ENCODE results near the gene DACH2. TPM values are rescaled to one million over a fixed set of nuclear protein-coding genes. Genes with fewer than 3 reads are reported as not detected.

The DACH2 gene
- total and polyA plus RNA-seq, 4 donors = 0.23 TPM; not detected in 3

DNA sequence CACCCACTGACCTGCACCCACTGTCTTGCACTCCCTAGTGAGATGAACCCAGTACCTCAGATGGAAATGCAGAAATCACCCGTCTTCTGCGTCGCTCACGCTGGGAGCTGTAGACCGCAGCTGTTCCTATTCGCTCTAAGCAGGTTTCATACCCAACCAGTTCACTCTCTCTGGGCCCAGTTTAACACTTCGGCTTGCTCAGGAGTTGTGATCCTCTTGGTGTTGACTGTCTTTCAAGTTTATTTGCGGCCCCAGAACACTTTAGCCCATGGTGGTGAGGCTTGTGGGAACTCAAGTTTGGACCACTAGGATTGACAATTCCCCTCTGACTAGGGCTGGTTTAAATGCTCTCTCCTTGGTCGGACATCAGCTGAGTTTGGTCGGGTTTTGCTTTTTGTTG, 147.0 kb downstream of the DACH2 start:
- no peak for DNase-seq (ENCODE audit: low spot score)

More for the DNA sequence above, 147.0 kb downstream of the DACH2 start:
- TF ChIP-seq EGR1 (IDR thresholded peaks at IDR 0.05; ENCODE audit: low read depth in 2 of 2) (no peak), YY1 (IDR thresholded peaks at IDR 0.05) (no peak), NR2F2 (IDR thresholded peaks at IDR 0.05) (no peak), TAF1 (conservative IDR thresholded peaks at IDR 0.05) (no peak), FOXA1 (IDR thresholded peaks at IDR 0.05) (no peak), HNF4G (IDR thresholded peaks at IDR 0.05) (no peak), FOXA2 (IDR thresholded peaks at IDR 0.05) (no peak), SP1 (IDR thresholded peaks at IDR 0.05) (no peak), RXRA (IDR thresholded peaks at IDR 0.05) (no peak), GABPA (IDR thresholded peaks at IDR 0.05 in 1 of 2, conservative IDR thresholded peaks at IDR 0.05 in 1 of 2) (no peak), JUND (IDR thresholded peaks at IDR 0.05) (no peak), RAD21 (IDR thresholded peaks at IDR 0.05) (no peak), HNF4A (conservative IDR thresholded peaks at IDR 0.05) (no peak)
- TF ChIP-seq, protein P1, sequence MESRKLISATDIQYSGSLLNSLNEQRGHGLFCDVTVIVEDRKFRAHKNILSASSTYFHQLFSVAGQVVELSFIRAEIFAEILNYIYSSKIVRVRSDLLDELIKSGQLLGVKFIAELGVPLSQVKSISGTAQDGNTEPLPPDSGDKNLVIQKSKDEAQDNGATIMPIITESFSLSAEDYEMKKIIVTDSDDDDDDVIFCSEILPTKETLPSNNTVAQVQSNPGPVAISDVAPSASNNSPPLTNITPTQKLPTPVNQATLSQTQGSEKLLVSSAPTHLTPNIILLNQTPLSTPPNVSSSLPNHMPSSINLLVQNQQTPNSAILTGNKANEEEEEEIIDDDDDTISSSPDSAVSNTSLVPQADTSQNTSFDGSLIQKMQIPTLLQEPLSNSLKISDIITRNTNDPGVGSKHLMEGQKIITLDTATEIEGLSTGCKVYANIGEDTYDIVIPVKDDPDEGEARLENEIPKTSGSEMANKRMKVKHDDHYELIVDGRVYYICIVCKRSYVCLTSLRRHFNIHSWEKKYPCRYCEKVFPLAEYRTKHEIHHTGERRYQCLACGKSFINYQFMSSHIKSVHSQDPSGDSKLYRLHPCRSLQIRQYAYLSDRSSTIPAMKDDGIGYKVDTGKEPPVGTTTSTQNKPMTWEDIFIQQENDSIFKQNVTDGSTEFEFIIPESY (IDR thresholded peaks at IDR 0.05) = no peak
- TF ChIP-seq, protein P2, sequence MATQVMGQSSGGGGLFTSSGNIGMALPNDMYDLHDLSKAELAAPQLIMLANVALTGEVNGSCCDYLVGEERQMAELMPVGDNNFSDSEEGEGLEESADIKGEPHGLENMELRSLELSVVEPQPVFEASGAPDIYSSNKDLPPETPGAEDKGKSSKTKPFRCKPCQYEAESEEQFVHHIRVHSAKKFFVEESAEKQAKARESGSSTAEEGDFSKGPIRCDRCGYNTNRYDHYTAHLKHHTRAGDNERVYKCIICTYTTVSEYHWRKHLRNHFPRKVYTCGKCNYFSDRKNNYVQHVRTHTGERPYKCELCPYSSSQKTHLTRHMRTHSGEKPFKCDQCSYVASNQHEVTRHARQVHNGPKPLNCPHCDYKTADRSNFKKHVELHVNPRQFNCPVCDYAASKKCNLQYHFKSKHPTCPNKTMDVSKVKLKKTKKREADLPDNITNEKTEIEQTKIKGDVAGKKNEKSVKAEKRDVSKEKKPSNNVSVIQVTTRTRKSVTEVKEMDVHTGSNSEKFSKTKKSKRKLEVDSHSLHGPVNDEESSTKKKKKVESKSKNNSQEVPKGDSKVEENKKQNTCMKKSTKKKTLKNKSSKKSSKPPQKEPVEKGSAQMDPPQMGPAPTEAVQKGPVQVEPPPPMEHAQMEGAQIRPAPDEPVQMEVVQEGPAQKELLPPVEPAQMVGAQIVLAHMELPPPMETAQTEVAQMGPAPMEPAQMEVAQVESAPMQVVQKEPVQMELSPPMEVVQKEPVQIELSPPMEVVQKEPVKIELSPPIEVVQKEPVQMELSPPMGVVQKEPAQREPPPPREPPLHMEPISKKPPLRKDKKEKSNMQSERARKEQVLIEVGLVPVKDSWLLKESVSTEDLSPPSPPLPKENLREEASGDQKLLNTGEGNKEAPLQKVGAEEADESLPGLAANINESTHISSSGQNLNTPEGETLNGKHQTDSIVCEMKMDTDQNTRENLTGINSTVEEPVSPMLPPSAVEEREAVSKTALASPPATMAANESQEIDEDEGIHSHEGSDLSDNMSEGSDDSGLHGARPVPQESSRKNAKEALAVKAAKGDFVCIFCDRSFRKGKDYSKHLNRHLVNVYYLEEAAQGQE (IDR thresholded peaks at IDR 0.05) = no peak
- TF ChIP-seq, protein P3, sequence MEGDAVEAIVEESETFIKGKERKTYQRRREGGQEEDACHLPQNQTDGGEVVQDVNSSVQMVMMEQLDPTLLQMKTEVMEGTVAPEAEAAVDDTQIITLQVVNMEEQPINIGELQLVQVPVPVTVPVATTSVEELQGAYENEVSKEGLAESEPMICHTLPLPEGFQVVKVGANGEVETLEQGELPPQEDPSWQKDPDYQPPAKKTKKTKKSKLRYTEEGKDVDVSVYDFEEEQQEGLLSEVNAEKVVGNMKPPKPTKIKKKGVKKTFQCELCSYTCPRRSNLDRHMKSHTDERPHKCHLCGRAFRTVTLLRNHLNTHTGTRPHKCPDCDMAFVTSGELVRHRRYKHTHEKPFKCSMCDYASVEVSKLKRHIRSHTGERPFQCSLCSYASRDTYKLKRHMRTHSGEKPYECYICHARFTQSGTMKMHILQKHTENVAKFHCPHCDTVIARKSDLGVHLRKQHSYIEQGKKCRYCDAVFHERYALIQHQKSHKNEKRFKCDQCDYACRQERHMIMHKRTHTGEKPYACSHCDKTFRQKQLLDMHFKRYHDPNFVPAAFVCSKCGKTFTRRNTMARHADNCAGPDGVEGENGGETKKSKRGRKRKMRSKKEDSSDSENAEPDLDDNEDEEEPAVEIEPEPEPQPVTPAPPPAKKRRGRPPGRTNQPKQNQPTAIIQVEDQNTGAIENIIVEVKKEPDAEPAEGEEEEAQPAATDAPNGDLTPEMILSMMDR (IDR thresholded peaks at IDR 0.05; ENCODE audit: low read depth, low read length, missing input control) = no peak
- TF ChIP-seq, protein P4, sequence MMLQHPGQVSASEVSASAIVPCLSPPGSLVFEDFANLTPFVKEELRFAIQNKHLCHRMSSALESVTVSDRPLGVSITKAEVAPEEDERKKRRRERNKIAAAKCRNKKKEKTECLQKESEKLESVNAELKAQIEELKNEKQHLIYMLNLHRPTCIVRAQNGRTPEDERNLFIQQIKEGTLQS (IDR thresholded peaks at IDR 0.05) = no peak
- TF ChIP-seq, protein P5, sequence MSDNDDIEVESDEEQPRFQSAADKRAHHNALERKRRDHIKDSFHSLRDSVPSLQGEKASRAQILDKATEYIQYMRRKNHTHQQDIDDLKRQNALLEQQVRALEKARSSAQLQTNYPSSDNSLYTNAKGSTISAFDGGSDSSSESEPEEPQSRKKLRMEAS (IDR thresholded peaks at IDR 0.05) = no peak
- no peak overlapping the region for H3K9ac ChIP-seq (ENCODE audit: low read depth in 1 of 2, low read length in 2 of 2)
- no peaks in the 10 kb centered on the region for H3K4me1 ChIP-seq (ENCODE audit: control insufficient read depth in 4 of 4, insufficient read depth in 4 of 4, low read length in 3 of 4)
- 80% methylated on average over 10 of the region's 10 CpGs for WGBS
- H3K4me3 ChIP-seq (ENCODE audit: low read depth in 1 of 3, low read length in 3 of 3) = no peak overlapping the region
- H3K27me3 ChIP-seq (ENCODE audit: control insufficient read depth in 4 of 4, insufficient read depth in 4 of 4, low read length in 3 of 4) = no peaks in the 10 kb centered on the region
- H3K36me3 ChIP-seq (ENCODE audit: control insufficient read depth in 4 of 4, insufficient read depth in 3 of 4, low read depth in 1 of 4, low read length in 3 of 4) = no peaks in the 10 kb centered on the region
- H3K27ac ChIP-seq (ENCODE audit: low read depth in 1 of 2, low read length in 2 of 2) = no peak overlapping the region
- H3K9me3 ChIP-seq (ENCODE audit: control insufficient read depth in 4 of 4, low read length in 3 of 4) = no peaks in the 10 kb centered on the region
